HepG2 (cell line): ENCODE results near the gene NXPH4. TPM values are rescaled to one million over a fixed set of nuclear protein-coding genes. Genes with fewer than 3 reads are reported as not detected.

Experiments used
- ATAC-seq: fragments of 200-7000 bp; cut with Tn5 transposase; 3 replicates; pipeline ENCODE4 v1.9.1; 2020; ENCODE audit warnings: mild to moderate bottlenecking, moderate library complexity
- Bru-seq: library from RNA; stranded (reverse); fragments of 400-500 nt; gene quantifications from one replicate; lab custom pipeline; 2021; lab: Mats Ljungman, UMichigan
- BruChase-seq, 2 experiments: library from RNA; stranded (reverse); fragments of 400-500 nt; gene quantifications; one replicate each; lab custom pipeline; 2021; lab: Mats Ljungman, UMichigan
- BruUV-seq: library from RNA; stranded (reverse); fragments of 400-500 nt; replicated peaks from 2 replicates; lab custom pipeline; 2021; lab: Mats Ljungman, UMichigan
- CTCF ChIA-PET: fragments of 300-600 bp; formaldehyde crosslinking; extraction: SDS; loops from one replicate; lab custom pipeline; 2021; ENCODE audit warnings: low total read pairs, inconsistent platforms, low intra/inter-chr PET ratio; lab: Yijun Ruan, JAX
- POLR2A ChIA-PET: fragments of 350-600 bp; sonication (Branson Sonifier 250); formaldehyde crosslinking; loops from one replicate; lab custom pipeline; 2020; ENCODE audit warnings: antibody characterized with exemption, inconsistent platforms; lab: Yijun Ruan, JAX
- DNase-seq: peaks from one replicate; pipeline ENCODE4 v3.0.0-alpha.2; 2015; ENCODE audit warnings: low spot score
- FAIRE-seq: peaks from 3 replicates; lab custom pipeline; 2011; peaks lifted over from hg19 to GRCh38; lab: Jason Lieb, UNC
- H2AFZ ChIP-seq: one replicate; pipeline ENCODE4 v1.6.1; 2011; ENCODE audit warnings: low read length, inconsistent platforms
- H3K27ac ChIP-seq: fragments of 300-600 bp; 3 replicates; pipeline ENCODE4 v1.8.0; 2011; ENCODE audit warnings: mixed run types, mild to moderate bottlenecking, mixed read lengths, low read length, inconsistent platforms; ENCODE audit not compliant: insufficient read depth; ENCODE audit errors: extremely low read length
- H3K27me3 ChIP-seq, 2 experiments: fragments of 200-600 bp in 1 of 2; 2 replicates in 1 of 2; 3 replicates in 1 of 2; pipeline versions ENCODE4 v1.6.0 to v1.8.0; 2011; ENCODE audit warnings: low read length in 2 of 2, mild to moderate bottlenecking in 2 of 2, moderate library complexity in 2 of 2, inconsistent platforms in 1 of 2; ENCODE audit not compliant: insufficient read depth in 2 of 2, control insufficient read depth in 1 of 2
- H3K36me3 ChIP-seq, 2 experiments: fragments of 200-600 bp in 1 of 2; replicated peaks in 1 of 2; 2 replicates in 1 of 2; 3 replicates in 1 of 2; pipeline versions ENCODE4 v1.5.1 to v1.8.0; 2011; ENCODE audit warnings: low read length in 2 of 2, inconsistent platforms in 1 of 2; ENCODE audit not compliant: insufficient read depth in 2 of 2, control insufficient read depth in 1 of 2
- H3K4me1 ChIP-seq: 2 replicates; pipeline ENCODE4 v1.5.1; 2012; ENCODE audit warnings: low read length, inconsistent platforms; ENCODE audit not compliant: insufficient read depth
- H3K4me2 ChIP-seq: 2 replicates; pipeline ENCODE4 v1.6.0; 2011; ENCODE audit warnings: low read depth, low read length, inconsistent platforms
- H3K4me3 ChIP-seq, 3 experiments: fragments of 200-600 bp in 1 of 3; sonication (generic), shearing (Covaris generic) in 1 of 3; replicated peaks in 1 of 3; 2 replicates each; pipeline ENCODE4 v1.5.1; 2011 to 2016; ENCODE audit warnings: low read length in 3 of 3, inconsistent platforms in 2 of 3, low read depth in 2 of 3, mild to moderate bottlenecking in 2 of 3, control low read depth in 1 of 3, mixed read lengths in 1 of 3; ENCODE audit not compliant: insufficient read depth in 1 of 3
- H3K79me2 ChIP-seq: one replicate; pipeline ENCODE4 v1.6.1; 2011; ENCODE audit warnings: low read length, inconsistent platforms; ENCODE audit not compliant: insufficient read depth
- H3K9ac ChIP-seq: 2 replicates; pipeline ENCODE4 v1.6.0; 2011; ENCODE audit warnings: mild to moderate bottlenecking, low read depth, low read length, inconsistent platforms; ENCODE audit not compliant: insufficient read depth
- H3K9me3 ChIP-seq: 2 replicates; pipeline ENCODE4 v1.5.1; 2012; ENCODE audit warnings: mild to moderate bottlenecking, low read length
- H4K20me1 ChIP-seq: 2 replicates; pipeline ENCODE4 v1.6.0; 2011; ENCODE audit warnings: inconsistent platforms, mild to moderate bottlenecking, low read length, moderate library complexity; ENCODE audit not compliant: insufficient read depth
- E2F2 ChIP-seq: sonication (generic); formaldehyde crosslinking; IDR thresholded peaks from 2 replicates; pipeline ENCODE4 v1.4.0; 2020; ENCODE audit warnings: missing genetic modification reagents, borderline replicate concordance
- HNRNPK ChIP-seq: fragments of 200-400 bp; formaldehyde crosslinking; IDR thresholded peaks from 2 replicates; pipeline ENCODE4 v1.6.1; 2018; ENCODE audit warnings: low read length, low read depth, moderate library complexity, mild to moderate bottlenecking; ENCODE audit not compliant: poor library complexity, severe bottlenecking
- TIGD3 ChIP-seq: sonication (generic); formaldehyde crosslinking; IDR thresholded peaks from 2 replicates; pipeline ENCODE4 v1.5.1; 2020; ENCODE audit warnings: mild to moderate bottlenecking, missing genetic modification reagents, borderline replicate concordance
- ZNF407 ChIP-seq: sonication (generic); formaldehyde crosslinking; IDR thresholded peaks from one replicate; pipeline ENCODE4 v1.5.1; 2020; ENCODE audit warnings: mild to moderate bottlenecking, missing genetic modification reagents; ENCODE audit errors: not compliant biosample characterization
- WGBS: methylation state at CpG from one replicate; pipeline ENCODE4 v1.1.6; 2017; ENCODE audit warnings: low lambda C conversion rate; 5-methylcytosine and 5-hydroxymethylcytosine counted together
- in situ Hi-C: cut with HindIII; loops from 2 replicates; pipeline ENCODE4 v1.10.0; 2017; ENCODE audit warnings: low pct_unique_long_range_greater_than_20kb; ENCODE audit not compliant: extremely low pct_ligation_motif_present
- intact Hi-C: fragments of 100-400 bp; cut with micrococcal nuclease; formaldehyde crosslinking; loops from one replicate; pipeline ENCODE4 v1.10.0; 2022; ENCODE audit not compliant: unreplicated experiment
- long read RNA-seq, 2 experiments: library from RNA in 1 of 2; library from polyadenylated mRNA in 1 of 2; stranded (forward) in 1 of 2; unstranded in 1 of 2; transcript quantifications; one replicate each; pipeline ENCODE4 v2.0.0, GENCODE V29; 2019 to 2022
- polyA minus RNA-seq, 3 experiments: library from RNA; depleted of rRNA, polyadenylated mRNA; stranded (reverse); fragments of >200 nt; gene quantifications; 2 replicates each; pipeline ENCODE4 v1.2.3, GENCODE V29; 2011; ENCODE audit warnings: low replicate concordance in 1 of 3
- polyA plus RNA-seq, 8 experiments: library from polyadenylated mRNA; depleted of rRNA in 3 of 8; stranded (reverse) in 7 of 8; unstranded in 1 of 8; fragments of >200 nt; fragmentation: Illumina TruSeq in 4 of 8; extraction: Trizol in 4 of 8; gene quantifications; 2 replicates each; pipeline versions ENCODE4 v1.2.1 to v1.2.3, GENCODE V29; 2011 to 2016; ENCODE audit warnings: low read depth in 4 of 8, missing spikeins in 1 of 8, mixed read lengths in 1 of 8; ENCODE audit not compliant: insufficient read depth in 1 of 8
- total RNA-seq, 5 experiments: library from RNA; depleted of rRNA; stranded (reverse); fragments of >200 nt; fragmentation: Illumina TruSeq; extraction: Trizol; gene quantifications; 2 replicates each; pipeline ENCODE4 v1.2.3, GENCODE V29; 2016; ENCODE audit warnings: low read depth in 1 of 5

The NXPH4 gene
- total RNA-seq (2016; rRNA removed; fragmentation: Illumina TruSeq; extraction: Trizol): not detected in 2 replicates
- total RNA-seq (2016; cell fraction: cytosol; rRNA removed; fragmentation: Illumina TruSeq; extraction: Trizol; ENCODE audit: low read depth): not detected in 2 replicates
- not detected in 2 replicates for total RNA-seq (2016; cell fraction: insoluble cytoplasmic fraction; rRNA removed; fragmentation: Illumina TruSeq; extraction: Trizol)
- not detected in 2 replicates for total RNA-seq (2016; cell fraction: membrane; rRNA removed; fragmentation: Illumina TruSeq; extraction: Trizol)
- total RNA-seq (2016; cell fraction: nucleus; rRNA removed; fragmentation: Illumina TruSeq; extraction: Trizol): not detected in 2 replicates
- 0.13 and 0.24 TPM in 2 replicates for polyA plus RNA-seq (2011; rRNA removed)
- 0.18 and 0.24 TPM in 2 replicates for polyA plus RNA-seq (2011; cell fraction: cytosol; rRNA removed)
- polyA plus RNA-seq (2011; cell fraction: nucleus; rRNA removed): 0.54 and 0.55 TPM in 2 replicates
- 1.9 and 2.5 TPM in 2 replicates for polyA plus RNA-seq (2012)
- not detected in 2 replicates for polyA plus RNA-seq (2016; cell fraction: cytosol; fragmentation: Illumina TruSeq; extraction: Trizol; ENCODE audit: low read depth)
- polyA plus RNA-seq (2016; cell fraction: insoluble cytoplasmic fraction; fragmentation: Illumina TruSeq; extraction: Trizol; ENCODE audit: low read depth): not detected in 2 replicates
- not detected in 2 replicates for polyA plus RNA-seq (2016; cell fraction: membrane; fragmentation: Illumina TruSeq; extraction: Trizol; ENCODE audit: low read depth)
- polyA plus RNA-seq (2016; cell fraction: nucleus; fragmentation: Illumina TruSeq; extraction: Trizol; ENCODE audit: insufficient read depth, low read depth): not detected in 2 replicates
- polyA minus RNA-seq (2011; rRNA and poly(A)+ RNA removed; ENCODE audit: low replicate concordance): 0.30 and 2.2 TPM in 2 replicates
- polyA minus RNA-seq (2011; cell fraction: cytosol; rRNA and poly(A)+ RNA removed): not detected in 2 replicates
- 0.25 TPM in 1 of 2 replicates, not detected in the other for polyA minus RNA-seq (2011; cell fraction: nucleus; rRNA and poly(A)+ RNA removed)
- percentile 8 among the genes with signal in this experiment for Bru-seq, nascent RNA
- percentile 18 among the genes with signal in this experiment for BruChase-seq, experiment 1, labeled RNA remaining after a 6-hour chase
- percentile 8 among the genes with signal in this experiment for BruChase-seq, experiment 2, labeled RNA remaining after a 2-hour chase
- long read RNA-seq, experiment 1: 0 reads
- long read RNA-seq, experiment 2, transcript NXPH4-201 (2 exons, 1,804 nt): major isoform, 5 of 8 reads
- long read RNA-seq, experiment 2, partial matches to known transcripts: 3 of 8 reads
- long read RNA-seq, experiment 2, other reads (novel, unspliced or antisense): 0 of 8 reads

DNA sequence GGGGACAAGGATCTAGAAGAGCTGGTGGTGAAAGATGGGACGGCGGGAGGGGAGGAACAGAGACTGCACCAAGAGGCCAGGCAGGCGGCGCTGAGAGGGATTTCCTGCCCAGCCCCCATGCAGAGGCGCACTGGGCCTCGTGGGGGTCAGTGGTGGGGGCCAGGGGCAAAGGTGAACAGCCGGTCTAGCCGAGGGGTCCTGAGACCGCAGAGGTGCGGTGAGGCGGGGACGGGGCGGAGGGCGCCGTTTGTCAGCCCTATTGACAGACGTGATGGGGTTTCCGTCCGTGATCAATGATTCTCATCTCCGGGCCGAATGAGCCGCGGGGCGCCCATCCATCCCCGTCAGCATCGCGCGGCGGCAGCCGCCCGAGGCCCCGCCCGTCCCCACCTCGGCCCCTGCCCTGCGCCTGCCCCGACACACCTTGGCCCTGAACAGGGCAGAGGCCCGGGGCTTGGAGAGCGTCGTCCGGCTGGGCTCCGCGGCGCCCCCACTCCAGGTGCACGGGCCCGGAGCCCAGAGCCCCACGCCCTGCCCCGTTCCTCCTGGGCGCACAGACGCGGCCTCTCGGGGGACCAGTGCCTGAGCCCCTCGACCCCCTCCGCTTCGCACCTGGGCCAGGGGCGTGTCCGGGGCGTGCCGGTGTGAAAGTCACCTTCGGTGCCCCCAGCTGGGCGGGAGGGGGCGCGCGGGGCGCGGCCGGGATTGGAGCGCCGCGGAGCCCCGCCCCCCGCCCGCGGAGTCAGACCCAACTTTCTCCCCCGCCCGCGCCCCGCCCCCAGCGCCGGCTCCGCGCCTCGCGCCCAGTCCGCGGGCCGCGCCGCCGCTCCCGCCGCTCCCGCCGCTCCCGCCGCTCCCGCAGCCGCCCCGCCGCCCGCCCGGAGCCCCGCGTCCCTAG is at the start of gene NXPH4:
Gene NXPH4, plus strand, starts transcription at position 781 of the 898 bp plus-strand sequence. CDS start 176 bp downstream, outside the sequence.
- ChIA-PET CTCF (interaction anchor here (3.2 to 9.8 kb wide), 2 partner anchors 8 to 24 kb away, joined by 8 to 308 read pairs; a partner anchor contains a TSS), POLR2A (interaction anchor here (0.5 to 1.6 kb wide), 2 partner anchors 14 to 17 kb away, joined by 3 to 10 read pairs; partner anchors contain the start of gene SHMT2)
- BruUV-seq: no TSS peak
- H3K9ac ChIP-seq: no peak within 1 kb of the TSS
- H3K9me3 ChIP-seq: no peaks in the 10 kb centered on the region
- no peaks in the 10 kb centered on the region for H3K79me2 ChIP-seq
- intact Hi-C loops: no loop called here
- no peak for DNase-seq
- H3K4me1 ChIP-seq: peaks cover 37% of the 10 kb centered on the region
- H3K36me3 ChIP-seq: peaks cover 4 to 13% of the 10 kb centered on the region in 2 experiments; a peak in 4 of 5 replicates
- no peak within 1 kb of the TSS for H3K27ac ChIP-seq
- H2AFZ ChIP-seq: no peak within 1 kb of the TSS
- FAIRE-seq: no peak
- H3K4me3 ChIP-seq: peak within 1 kb of the TSS in 2 of 3 experiments; percentile 46 to 61; a peak in 4 of 6 replicates
- H3K4me2 ChIP-seq: peak within 1 kb of the TSS; percentile 66
- 4% methylated on average over 5 of the region's 102 CpGs for WGBS
- peak; percentile 11 for ATAC-seq
- in situ Hi-C loops: no loop called here
- H3K27me3 ChIP-seq: peaks cover 17 to 61% of the 10 kb centered on the region in 2 experiments
- H4K20me1 ChIP-seq: peaks cover 9% of the 10 kb centered on the region; the same call in 1 of the 2 replicates
- no peak for TF ChIP-seq ZNF407
- TF ChIP-seq HNRNPK: peak; percentile 35
- TF ChIP-seq E2F2 (CRISPR knock-in tag): no peak
- no peak for TF ChIP-seq TIGD3
